Keratinocyte (primary cell): ENCODE results near the gene ADAMTS17.

Experiments
- EZH2 ChIP-seq: IDR thresholded peaks from one replicate; pipeline ENCODE4 v1.6.1; 2012; ENCODE audit warnings: inconsistent platforms, mild to moderate bottlenecking, low read length, moderate library complexity
- TF ChIP-seq, protein P1 (sequence below), 3 experiments: IDR thresholded peaks in 1 of 3; conservative IDR thresholded peaks in 1 of 3; optimal IDR thresholded peaks in 1 of 3; 2 replicates in 2 of 3; 3 replicates in 1 of 3; pipeline versions ENCODE3 to v1.5.1; 2011; ENCODE audit warnings: low read length in 3 of 3, mild to moderate bottlenecking in 3 of 3, moderate library complexity in 2 of 3, control low read depth in 1 of 3, inconsistent platforms in 1 of 3; ENCODE audit not compliant: insufficient read depth in 2 of 3; ENCODE audit errors: extremely low read depth in 1 of 3

DNA sequence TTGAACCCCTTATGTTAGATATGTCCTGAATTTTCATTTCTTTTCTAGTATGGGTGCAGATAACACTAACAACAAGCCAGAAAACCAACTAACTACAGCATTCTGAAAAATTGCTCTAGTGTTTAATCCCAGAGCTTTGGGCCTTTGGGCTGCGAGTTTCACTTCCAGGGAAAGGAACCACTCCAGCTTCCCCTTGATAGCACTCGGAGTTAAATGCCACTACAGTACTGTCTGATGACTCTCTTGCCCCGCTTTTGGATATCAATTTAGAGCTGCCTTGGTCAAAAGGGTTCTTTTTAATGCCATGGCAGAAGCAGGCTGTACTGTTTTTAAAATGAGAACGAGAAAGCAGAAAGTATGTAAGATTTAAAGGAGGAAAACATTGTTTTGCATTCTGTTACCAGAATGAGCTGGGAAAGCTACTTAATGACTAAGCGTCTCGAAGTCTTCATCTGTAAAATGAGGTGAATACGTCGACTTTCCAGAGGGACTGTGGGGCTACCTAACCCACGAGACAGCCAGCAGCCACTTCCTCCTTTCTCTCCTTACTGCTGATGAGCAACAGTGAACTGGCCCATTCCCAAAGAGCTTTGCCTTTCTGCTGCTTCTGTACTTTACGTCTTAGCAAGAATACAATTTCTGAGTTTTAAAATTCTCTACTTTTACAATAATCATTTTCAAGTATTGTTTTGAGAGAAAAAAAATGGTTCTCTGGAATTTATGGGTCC lies 309.3 kb downstream of the ADAMTS17 start:
- TF ChIP-seq, protein P1, sequence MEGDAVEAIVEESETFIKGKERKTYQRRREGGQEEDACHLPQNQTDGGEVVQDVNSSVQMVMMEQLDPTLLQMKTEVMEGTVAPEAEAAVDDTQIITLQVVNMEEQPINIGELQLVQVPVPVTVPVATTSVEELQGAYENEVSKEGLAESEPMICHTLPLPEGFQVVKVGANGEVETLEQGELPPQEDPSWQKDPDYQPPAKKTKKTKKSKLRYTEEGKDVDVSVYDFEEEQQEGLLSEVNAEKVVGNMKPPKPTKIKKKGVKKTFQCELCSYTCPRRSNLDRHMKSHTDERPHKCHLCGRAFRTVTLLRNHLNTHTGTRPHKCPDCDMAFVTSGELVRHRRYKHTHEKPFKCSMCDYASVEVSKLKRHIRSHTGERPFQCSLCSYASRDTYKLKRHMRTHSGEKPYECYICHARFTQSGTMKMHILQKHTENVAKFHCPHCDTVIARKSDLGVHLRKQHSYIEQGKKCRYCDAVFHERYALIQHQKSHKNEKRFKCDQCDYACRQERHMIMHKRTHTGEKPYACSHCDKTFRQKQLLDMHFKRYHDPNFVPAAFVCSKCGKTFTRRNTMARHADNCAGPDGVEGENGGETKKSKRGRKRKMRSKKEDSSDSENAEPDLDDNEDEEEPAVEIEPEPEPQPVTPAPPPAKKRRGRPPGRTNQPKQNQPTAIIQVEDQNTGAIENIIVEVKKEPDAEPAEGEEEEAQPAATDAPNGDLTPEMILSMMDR (optimal IDR thresholded peaks at IDR 0.05 in 1 of 3, IDR thresholded peaks at IDR 0.05 in 1 of 3, conservative IDR thresholded peaks at IDR 0.05 in 1 of 3; ENCODE audit: extremely low read depth in 1 of 3, insufficient read depth in 2 of 3, low read length in 3 of 3), result no peak
- TF ChIP-seq EZH2, result no peak
